ENCODE measurements around the gene MADCAM1.

Gene MADCAM1

DNA sequence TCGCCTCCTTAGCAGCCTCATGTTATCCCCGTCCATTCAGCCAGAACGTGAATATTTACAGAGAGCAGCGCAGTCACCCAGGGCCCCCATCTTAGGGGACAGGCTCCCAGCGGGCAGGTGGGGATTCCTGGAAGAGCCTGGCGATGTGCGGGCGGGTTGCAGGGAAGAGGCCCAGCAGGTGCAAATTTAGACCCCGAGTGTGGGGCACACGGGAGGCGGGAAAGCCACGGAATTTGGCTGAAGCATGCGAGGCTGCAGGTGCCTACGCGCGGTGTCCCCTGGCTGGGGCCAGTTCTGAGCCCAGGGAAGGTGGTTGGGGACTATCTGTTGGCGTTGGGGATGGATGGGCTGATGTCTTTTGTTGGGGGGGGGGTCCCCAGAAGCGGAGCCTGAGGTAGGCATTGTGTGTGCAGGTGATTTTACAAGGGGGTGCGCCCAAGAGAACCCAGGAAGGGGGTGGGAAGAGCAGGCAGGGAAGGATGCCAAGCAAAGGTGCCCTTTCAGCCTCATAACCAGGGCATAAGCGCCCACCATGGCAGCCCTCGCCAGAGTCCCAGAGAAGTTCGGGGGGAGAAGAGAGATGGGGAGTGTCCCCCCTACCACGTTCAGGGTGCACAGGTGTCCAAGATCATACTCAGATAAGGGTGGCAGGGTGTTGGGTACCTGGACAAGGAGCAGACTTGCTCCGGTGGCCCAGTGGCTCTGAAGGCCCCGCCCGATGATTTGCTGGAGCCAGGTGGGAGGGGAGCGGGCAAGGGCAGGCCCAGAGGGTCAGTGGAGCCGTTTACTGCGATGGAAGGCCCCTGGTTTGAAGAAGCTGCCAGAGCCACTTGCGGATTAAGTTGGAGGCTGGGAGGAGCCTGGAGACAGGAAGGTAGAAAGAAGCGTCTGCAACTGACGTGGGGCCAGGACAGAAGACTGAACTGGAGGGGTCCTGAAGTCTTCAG, 12.2 kb downstream of the MADCAM1 start:
- no peak for FAIRE-seq

DNA sequence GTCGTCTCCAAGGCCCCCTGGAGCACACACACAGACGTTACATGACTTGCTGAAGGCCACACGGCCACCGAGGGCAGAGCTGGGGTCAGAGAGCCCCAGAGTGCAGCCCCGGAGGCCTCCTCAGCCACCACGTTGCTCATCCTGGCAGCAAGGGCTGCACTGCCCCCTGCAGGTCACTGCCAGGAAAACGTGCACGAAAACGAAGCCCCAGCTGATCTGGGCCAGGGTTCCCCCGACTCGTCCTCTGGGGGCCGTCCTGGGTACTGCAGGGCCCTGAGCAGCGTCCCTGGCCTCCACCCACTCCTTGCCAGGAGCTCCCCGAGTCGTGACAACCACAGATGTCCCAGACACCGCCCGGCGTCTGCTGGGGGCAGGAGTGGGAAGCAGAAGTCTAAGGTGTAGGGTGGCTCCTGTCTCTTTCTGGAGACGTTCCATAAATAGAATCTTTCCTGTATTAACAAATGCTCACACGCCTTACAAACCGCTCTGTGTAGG, 14.4 kb downstream of the MADCAM1 start:
- FAIRE-seq: no peak

DNA sequence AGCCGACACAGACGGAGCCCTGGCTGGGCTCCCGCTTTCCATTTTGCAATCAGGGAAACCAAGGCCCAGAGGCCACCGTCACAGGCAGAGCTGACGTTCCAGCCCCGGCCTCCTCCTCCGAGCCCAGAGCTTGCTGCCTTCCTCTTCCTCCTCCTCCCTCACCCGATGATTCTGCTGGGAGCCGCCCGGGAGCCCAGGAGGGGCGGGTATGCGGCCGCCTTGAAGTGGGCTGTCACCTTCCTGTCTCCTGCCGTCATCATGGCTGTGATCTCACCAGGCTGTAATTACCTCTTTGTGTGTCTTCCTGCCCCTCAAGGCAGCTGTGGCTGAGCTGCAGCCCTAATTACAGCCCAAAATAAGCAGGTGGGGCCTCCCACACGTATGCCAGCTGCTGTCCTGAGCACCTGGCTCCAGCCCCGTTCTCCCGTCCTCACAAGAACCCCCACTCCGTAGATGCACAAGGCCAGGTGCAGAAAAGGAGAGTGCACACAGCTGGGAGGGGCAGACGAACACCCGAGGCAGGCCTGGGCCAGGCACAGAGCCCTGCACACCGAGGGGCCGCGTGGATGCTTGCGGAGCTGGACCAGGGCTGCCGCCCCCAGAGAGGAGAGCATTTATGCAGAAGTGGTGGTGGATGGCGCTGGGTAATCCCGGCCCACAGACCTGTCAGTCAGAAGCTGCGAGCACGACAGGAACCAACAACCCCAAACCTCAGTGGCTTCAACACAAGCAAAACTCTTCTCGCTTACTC, 15.0 kb downstream of the MADCAM1 start:
- FAIRE-seq: no peak

DNA sequence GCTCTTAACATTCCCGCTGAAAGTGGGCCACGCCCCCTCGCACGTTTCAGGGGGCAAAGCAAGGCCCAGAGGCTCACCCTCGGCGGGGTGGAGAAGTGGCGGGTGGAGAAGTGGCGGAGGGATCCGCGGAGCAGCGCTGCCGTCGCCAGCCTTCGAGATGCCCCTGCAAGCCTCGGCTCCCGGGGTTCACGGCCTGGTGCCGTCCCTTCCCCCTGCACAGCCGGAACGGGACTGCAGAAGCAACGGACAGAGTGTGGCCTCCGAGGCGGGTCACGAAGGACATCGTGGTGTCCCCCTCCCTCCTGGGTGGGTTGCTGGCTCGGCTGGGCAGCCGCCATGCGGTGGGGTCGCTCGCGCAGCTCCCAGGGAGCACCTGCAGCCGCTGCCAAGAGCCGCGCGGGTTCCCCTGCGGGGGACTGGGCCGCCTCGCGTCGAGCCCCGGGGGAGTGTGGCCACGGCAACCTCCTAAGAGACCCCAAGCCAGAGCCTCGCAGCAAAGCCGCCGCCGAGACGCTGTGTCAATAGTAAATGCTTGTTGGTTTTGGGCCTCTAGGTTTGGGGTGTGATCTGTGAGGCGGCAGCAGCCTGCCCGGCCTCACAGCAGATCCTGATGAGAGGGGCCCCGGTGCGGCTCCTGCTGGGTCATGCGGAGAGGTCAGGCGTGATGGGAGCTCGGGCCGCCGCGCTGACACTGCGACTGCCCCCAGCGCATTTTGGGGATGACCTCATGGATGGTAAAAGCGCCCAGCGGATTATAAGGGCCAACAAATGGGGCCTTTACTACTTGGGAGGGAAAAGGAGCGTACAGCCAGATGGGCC, 16.5 kb downstream of the MADCAM1 start:
- FAIRE-seq: no peak

DNA sequence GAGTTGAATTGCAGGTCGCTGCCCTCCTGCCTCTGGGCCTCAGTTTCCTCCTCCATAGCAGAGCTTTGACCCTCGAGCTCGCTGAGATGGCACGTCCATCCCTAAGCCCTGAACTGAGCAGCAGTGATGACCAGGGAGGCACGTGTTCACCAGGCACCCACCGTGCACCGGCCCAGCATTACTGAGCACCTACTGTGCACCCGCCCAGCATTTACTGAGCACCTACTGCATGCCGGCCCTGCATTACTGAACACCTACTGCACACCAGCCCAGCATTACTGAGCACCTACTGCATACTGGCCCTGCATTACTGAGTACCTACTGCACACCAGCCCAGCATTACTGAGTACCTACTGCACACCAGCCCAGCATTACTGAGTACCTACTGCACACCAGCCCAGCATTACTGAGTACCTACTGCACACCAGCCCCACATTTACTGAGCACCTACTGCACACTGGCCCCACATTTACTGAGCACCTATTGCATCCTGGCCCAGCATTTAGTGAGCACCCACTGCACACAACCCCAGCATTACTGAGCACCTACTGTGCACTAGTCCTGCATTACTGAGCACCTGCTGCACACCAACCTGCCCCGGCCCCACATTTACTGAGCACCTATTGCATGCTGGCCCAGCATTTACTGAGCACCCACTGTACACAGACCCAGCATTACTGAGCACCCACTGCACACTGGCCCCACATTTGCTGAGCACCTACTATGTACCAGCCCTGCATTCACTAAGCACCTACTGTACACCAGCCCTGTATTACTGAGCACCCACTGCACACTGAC, 17.3 kb downstream of the MADCAM1 start:
- FAIRE-seq: no peak

DNA sequence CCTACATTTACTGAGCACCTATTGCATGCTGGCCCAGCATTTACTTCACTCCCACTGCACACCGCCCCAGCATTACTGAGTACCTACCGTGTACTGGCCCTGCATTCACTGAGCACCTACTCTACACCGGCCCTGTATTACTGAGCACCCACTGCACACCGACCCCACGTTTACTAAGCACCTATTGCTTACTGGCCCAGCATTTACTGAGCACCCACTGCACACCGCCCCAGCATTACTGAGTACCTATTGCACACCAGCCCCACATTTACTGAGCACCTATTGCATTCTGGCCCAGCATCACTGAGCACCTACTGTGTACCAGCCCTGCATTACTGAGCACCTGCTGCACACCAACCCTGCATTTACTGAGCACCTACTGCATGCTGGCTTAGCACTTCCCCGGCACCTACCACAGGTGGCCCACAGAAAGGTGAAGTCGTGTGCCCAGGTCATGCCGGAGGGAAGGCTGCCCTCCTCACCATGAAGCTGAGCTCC, 17.9 kb downstream of the MADCAM1 start:
- no peak for FAIRE-seq

DNA sequence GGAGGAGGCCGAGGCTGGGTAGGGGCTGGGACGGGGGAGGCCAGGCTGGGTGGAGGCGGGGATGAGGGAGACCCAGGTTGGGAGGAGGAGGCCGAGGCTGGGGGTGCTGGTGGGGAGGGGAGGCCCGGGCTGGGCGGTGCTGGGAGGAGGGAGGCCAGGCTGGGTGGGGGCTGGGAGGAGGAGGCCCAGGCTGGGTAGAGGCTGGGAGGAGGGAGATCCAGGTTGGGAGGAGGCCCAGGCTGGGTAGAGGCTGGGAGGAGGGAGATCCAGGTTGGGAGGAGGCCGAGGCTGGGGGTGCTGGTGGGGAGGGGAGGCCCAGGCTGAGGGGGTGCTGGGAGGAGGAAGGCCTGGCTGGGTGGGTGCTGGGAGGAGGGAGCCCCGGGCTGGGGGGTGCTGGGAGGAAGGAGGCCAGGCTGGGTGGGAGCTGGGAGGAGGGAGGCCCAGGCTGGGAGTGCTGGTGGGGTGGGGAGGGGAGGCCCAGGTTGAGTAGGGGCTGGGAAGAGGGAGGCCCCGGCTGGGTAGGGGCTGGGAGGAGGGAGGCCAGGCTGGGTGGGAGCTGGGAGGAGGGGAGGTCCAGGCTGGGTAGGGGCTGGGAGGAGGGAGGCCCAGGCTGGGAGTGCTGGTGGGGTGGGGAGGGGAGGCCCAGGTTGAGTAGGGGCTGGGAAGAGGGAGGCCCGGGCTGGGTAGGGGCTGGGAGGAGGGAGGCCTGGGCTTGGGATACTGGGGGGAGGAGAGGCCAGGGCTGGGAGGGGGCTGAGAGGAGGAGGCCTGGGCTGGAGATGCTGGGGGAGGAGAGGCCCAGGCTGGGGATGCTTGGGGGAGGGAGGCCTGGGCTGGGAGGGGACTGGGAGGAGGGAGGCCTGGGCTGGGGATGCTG, 21.7 kb downstream of the MADCAM1 start:
- no peak for FAIRE-seq

DNA sequence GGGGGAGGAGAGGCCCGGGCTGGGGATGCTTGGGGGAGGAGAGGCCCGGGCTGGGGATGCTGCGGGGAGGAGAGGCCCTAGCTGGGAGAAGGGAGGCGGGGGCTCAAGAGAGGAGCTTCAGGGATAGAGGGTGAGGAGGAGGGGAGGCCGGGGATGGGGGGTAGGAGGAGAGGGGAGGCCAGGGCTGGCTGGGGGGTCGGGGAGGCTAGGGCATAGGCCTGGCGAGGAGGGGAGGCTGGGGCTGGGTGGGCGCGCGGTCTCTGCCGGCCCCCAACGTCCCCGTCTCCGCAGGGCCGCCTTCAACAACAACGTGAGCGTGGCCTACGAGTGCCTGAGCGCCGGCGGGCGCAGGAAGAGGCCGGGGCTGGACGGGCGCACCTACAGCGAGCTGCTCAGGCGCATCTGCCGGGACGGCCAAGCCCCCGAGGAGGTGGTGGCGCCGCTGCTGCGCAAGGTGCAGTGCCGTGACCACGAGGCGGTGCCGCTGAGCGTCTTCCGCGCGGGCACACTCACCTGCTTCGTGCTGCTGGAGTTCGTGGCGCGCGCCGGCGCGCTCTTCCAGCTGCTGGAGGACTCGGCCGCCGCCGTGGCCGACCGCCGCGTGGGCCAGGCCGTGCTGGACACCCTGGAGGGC, 22.4 kb downstream of the MADCAM1 start:
- FAIRE-seq: no peak

DNA sequence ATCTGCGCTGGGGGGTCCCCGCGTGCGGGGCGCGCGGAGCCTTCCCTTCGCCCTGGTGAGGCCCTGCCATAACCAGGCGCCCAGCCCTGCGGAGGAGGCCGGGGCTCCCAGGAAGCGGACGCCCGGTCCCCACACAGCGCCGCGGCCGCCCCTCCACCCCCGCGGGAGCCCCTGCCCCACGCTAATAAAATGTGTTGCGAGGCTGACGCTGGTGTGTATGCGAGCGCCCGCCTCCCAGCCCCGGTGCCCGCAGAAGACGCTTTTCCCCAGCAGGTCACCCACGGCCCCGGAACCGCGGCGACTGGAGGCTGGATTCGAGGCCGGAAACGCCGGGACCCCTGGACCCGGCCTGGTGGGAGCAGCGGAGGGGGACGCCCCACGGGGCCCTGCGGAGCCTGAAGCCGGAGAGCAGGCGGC, 23.2 kb downstream of the MADCAM1 start:
- no peak for FAIRE-seq

DNA sequence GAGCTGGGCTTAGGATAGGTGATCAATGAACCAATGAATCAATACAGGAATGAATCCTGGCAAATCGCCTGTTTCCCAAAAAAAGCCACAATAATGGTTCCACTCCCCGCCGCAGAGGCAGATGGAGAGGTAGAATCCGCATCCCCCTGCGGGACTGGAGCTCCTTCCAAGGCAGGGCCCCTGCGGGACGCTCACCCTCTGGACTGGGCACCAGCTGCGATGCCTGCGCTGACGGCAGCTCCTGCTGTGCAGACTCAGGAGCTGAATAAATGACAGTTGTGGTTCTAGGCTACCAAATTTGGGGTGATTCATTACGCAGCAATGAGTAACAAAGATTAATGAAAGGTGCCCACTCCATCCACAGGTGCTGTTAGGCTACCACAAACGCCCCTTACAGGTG, 26.4 kb downstream of the MADCAM1 start:
- FAIRE-seq: no peak

DNA sequence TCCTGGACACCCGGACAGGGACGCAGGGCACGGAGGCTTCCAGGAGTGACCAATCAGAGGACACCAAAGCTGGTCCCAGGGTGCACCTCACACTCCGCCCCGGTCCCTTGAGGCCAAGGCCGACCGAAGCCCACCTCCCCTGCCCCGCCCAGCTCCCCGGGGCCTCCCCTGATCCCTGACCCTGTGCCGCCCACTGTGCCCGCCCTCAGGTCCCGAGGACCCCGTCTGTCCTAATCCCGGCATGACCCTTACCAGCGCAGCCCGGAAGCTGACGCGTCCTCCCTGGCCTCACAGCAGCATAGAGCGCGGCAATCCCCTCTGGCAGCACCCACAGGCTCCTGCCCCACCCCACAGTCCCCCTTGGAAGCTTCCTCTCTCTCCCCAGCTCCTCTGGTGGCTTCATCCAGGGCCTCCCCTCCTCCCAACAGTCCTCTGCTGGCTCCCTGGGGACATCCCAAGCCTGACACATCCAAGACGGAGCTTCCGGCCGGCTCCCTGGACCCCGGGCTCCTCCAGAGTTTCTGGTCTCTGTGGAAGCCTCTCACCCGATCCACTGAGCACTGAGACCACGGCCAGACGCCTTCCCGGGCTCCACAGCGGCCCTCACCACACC, 27.9 kb downstream of the MADCAM1 start:
- no peak for FAIRE-seq

DNA sequence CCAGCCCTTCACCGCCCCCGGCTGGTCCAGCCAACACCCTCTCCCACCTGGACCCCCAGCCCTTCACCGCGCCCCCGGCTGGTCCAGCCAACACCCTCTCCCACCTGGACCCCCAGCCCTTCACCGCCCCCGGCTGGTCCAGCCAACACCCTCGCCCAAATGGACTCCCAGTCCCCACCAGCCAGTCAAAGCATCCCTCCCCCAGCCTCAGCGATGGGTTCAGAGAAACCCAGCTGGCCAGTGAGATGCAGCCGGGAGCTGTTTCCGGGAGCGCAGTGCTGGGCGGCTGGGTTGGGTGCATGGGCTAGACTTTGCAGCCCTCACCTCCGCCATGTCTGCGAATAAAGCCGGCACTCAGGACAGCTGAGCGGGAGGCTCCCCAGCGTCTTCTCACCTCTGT, 28.7 kb downstream of the MADCAM1 start:
- no peak for FAIRE-seq

DNA sequence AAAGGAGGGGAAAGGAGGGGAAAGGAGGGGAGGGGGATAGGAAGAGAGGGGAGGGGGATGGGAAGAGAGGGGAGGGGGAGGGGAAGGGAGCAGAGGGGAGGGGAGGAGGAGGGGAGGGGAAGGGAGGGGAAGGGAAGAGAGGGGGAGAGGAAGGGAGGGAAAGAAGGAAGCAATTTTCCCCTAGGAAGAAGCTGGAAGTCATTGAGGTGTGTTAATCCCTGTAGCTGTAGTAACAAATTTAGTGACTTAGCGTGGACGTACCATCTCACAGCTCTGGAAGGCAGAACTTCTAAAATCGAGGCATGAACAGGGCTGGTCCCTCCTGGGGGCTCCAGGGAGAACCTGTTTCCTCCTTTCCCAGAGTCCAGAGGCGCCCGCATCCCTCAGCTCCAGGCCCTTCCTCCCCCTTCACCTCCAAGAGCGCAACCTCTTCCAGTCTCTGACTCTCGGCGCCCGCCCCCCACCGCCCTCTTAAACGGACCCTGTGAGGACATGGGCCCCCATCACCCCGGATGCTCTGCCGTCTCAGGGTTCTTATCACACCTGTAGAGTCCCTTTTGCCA, 29.7 kb downstream of the MADCAM1 start:
- no peak for FAIRE-seq

DNA sequence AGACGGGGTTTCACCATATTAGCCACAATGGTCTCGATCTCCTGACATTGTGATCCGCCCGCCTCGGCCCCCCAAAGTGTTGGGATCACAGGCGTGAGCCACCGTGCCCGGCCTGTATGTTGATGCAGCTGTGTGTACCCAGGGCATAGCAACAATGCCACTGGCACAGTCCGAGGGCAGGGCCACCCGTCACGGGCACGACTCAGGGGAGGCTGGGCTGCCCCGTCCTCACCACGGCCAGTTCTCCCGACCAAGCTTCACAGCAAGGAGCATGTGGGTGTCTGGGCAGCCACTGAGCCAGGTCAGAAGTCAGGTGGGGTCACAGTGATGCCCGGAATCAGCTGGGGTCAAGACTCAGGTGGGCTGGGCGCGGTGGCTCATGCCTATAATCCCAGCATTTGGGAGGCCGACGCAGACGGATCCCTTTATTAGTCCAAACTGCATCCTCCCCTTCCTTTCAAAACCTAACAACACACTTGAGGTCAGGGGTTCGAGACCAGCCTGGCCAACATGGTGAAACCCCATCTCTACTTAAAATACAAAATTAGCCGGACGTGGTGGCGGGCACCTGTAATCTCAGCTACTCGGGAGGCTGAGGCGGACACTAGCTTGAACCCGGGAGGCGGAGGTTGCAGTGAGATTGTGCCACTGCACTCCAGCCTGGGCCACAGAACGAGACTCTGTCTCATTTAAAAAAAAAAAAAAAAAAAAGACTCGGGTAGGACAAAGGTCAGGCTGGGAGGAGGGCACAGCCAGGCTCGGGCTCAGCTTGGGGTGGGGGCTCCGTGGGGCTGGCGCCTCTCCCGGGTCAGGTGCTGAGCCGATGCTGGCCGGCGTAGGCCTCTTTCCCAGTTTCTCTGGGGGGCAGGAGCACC, 34.1 kb downstream of the MADCAM1 start:
- FAIRE-seq: no peak

DNA sequence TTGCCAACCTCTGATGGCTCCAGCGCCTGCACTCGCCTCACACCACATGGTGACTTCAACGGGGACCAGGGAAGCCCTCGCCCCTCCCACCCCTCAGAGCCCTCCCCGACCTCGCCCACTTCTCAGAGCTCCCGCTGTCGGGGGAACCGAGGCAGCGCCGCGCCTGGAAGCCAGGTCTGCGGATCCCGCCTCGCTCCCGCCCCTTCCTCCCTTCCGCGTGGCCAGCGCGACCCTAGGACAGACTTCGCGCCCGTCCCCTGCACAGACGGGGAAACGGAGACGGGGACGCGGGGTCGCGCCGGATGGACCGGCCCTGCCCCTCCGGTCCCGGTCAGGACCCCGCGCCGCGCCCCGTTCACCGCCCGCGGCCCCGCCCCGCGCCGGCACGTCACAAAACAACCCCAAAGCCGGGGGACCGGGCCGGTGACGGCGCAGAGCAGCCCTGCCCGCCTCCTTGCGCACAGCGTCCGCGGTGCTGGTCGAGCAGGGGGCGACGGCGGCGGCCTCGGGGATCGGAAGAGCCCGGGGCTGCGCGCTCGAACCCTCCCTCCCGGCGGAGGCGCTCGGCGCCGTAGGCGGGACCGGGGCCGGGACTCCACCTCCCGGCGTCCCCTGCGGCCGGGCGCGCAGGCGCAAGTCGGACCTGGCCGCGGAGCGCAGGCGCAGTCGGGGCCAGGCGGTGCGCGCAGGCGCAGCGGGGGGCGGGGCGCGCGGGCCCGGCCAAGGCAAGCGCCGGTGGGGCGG, 34.9 kb downstream of the MADCAM1 start:
- FAIRE-seq: no peak

DNA sequence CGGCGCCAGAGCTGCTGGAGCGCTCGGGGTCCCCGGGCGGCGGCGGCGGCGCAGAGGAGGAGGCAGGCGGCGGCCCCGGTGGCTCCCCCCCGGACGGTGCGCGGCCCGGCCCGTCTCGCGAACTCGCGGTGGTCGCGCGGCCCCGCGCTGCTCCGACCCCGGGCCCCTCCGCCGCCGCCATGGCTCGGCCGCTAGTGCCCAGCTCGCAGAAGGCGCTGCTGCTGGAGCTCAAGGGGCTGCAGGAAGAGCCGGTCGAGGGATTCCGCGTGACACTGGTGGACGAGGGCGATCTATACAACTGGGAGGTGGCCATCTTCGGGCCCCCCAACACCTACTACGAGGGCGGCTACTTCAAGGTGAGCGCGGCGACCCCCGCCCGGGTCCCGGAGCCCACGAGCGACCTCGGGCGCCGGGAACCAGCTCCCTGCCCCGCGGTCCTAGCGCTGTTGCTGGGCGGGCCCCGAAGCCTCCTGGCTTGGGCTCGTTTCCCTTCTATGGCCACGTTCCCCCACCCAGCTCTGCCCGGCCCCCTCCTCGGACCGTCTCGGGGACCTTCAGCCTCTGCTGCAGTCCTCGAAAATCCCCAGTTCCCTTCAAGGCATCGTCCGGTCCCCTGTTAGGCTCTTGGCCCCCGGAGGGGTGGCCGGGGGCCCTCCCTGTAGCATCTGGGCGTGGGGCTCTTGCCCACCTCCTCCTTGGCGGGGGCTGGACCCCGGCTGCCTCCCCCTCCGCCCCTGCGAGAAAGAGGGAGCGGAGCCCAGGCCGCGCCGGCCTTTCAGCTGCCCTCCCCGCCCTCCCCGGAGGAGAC, 35.7 kb downstream of the MADCAM1 start, which contains the start of gene CDC34:
CDC34 (plus strand) TSS at position 8 of the 808 bp plus-strand sequence; CDS start at position 180, 172 bp downstream.
- FAIRE-seq: no peak

Measured in endometrium (tissue), 2 donors.